ENCODE results near the gene MELTF. TPM values are rescaled to one million over a fixed set of nuclear protein-coding genes. Genes with fewer than 3 reads are reported as not detected.
A peak's percentile ranks its signal among the peaks of the same experiment; 100 is the strongest.

MELTF gene
- total and polyA plus RNA-seq, 9 of the 15 experiments (the other 6 are each of a cell fraction or from before 2014, with no cell fraction given) = 0.35 to 10.5 (median 4.5) TPM

DNA sequence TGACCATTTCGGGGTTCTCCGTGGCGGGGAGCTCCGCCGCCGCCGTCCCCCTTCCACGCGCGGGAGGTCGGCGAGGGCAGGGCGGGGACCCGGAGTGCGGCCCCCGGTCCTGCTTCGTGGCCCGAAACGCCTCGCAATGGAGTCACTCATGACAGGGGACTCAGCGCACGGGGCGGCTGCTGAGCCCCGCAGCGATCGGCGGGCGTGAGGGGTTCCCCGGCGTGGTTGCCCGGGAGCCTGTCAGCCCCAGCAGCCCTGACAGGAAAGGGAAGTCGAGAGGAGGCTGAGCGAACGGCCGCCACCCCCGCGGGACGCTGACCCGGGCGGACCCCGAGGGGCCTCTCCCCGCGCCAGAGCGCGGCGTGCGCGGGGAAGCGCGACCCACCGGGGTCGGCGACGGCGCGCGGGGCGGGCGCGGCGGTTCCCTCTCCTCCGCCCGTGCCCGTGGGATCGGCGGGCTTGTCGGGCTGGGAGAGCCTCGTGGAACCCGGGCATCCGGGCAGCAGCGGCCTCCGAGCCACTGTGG is 60.4 kb downstream of the MELTF start (continued):
- TF ChIP-seq GABPB1 (CRISPR knock-in tag; IDR thresholded peaks at IDR 0.05) = peak; percentile 51; the same call in 1 of the 2 replicates
- TF ChIP-seq, protein P1, sequence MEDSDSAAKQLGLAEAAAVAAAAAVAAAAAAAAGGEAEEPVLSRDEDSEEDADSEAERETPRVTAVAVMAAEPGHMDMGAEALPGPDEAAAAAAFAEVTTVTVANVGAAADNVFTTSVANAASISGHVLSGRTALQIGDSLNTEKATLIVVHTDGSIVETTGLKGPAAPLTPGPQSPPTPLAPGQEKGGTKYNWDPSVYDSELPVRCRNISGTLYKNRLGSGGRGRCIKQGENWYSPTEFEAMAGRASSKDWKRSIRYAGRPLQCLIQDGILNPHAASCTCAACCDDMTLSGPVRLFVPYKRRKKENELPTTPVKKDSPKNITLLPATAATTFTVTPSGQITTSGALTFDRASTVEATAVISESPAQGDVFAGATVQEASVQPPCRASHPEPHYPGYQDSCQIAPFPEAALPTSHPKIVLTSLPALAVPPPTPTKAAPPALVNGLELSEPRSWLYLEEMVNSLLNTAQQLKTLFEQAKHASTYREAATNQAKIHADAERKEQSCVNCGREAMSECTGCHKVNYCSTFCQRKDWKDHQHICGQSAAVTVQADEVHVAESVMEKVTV (CRISPR knock-in tag; IDR thresholded peaks at IDR 0.05) = 0 out of 2 replicates have a peak, but pooled peaks have one; percentile 7
- TF ChIP-seq NFXL1 (CRISPR knock-in tag; IDR thresholded peaks at IDR 0.05) = no peak; the same call in 1 of the 2 replicates
- TF ChIP-seq, protein P2, sequence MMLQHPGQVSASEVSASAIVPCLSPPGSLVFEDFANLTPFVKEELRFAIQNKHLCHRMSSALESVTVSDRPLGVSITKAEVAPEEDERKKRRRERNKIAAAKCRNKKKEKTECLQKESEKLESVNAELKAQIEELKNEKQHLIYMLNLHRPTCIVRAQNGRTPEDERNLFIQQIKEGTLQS (IDR thresholded peaks at IDR 0.05) = no peak
- TF ChIP-seq, protein P2 (CRISPR knock-in tag; conservative IDR thresholded peaks at IDR 0.05) = no peak
- peak; percentile 52; the same call in 1 of the 2 replicates for TF ChIP-seq ZSCAN32 (CRISPR knock-in tag; IDR thresholded peaks at IDR 0.05)
- no peak for TF ChIP-seq MXI1 (IDR thresholded peaks at IDR 0.05; ENCODE audit: low read depth, low read length)
- TF ChIP-seq CTBP1 (IDR thresholded peaks at IDR 0.05; ENCODE audit: borderline replicate concordance) = no peak
- no peak for TF ChIP-seq ZNF699 (CRISPR knock-in tag; IDR thresholded peaks at IDR 0.05; ENCODE audit: insufficient replicate concordance)
- TF ChIP-seq ZNF764 (CRISPR knock-in tag; IDR thresholded peaks at IDR 0.05; ENCODE audit: low read depth) = no peak
- TF ChIP-seq, protein P3, sequence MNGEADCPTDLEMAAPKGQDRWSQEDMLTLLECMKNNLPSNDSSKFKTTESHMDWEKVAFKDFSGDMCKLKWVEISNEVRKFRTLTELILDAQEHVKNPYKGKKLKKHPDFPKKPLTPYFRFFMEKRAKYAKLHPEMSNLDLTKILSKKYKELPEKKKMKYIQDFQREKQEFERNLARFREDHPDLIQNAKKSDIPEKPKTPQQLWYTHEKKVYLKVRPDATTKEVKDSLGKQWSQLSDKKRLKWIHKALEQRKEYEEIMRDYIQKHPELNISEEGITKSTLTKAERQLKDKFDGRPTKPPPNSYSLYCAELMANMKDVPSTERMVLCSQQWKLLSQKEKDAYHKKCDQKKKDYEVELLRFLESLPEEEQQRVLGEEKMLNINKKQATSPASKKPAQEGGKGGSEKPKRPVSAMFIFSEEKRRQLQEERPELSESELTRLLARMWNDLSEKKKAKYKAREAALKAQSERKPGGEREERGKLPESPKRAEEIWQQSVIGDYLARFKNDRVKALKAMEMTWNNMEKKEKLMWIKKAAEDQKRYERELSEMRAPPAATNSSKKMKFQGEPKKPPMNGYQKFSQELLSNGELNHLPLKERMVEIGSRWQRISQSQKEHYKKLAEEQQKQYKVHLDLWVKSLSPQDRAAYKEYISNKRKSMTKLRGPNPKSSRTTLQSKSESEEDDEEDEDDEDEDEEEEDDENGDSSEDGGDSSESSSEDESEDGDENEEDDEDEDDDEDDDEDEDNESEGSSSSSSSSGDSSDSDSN (IDR thresholded peaks at IDR 0.05; ENCODE audit: borderline replicate concordance in 1 of 2, low read depth in 2 of 2, low read length in 2 of 2) = no peak
- TF ChIP-seq ZNF431 (CRISPR knock-in tag; IDR thresholded peaks at IDR 0.05) = peak; percentile 27; the same call in 1 of the 2 replicates
- no peak for TF ChIP-seq ZNF507 (tag; conservative IDR thresholded peaks at IDR 0.05)
- no peak for TF ChIP-seq YBX1 (IDR thresholded peaks at IDR 0.05)
- TF ChIP-seq, protein P4, sequence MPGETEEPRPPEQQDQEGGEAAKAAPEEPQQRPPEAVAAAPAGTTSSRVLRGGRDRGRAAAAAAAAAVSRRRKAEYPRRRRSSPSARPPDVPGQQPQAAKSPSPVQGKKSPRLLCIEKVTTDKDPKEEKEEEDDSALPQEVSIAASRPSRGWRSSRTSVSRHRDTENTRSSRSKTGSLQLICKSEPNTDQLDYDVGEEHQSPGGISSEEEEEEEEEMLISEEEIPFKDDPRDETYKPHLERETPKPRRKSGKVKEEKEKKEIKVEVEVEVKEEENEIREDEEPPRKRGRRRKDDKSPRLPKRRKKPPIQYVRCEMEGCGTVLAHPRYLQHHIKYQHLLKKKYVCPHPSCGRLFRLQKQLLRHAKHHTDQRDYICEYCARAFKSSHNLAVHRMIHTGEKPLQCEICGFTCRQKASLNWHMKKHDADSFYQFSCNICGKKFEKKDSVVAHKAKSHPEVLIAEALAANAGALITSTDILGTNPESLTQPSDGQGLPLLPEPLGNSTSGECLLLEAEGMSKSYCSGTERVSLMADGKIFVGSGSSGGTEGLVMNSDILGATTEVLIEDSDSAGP (CRISPR knock-in tag; IDR thresholded peaks at IDR 0.05) = no peak
- TF ChIP-seq SREBF1 (IDR thresholded peaks at IDR 0.05; ENCODE audit: borderline replicate concordance, low read depth, low read length) = no peak
- TF ChIP-seq, protein P5, sequence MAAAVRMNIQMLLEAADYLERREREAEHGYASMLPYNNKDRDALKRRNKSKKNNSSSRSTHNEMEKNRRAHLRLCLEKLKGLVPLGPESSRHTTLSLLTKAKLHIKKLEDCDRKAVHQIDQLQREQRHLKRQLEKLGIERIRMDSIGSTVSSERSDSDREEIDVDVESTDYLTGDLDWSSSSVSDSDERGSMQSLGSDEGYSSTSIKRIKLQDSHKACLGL (CRISPR knock-in tag; IDR thresholded peaks at IDR 0.05; ENCODE audit: borderline replicate concordance, poor library complexity, severe bottlenecking) = peak; percentile 26
- no peak for TF ChIP-seq KDM1A (IDR thresholded peaks at IDR 0.05)
- TF ChIP-seq, protein P6, sequence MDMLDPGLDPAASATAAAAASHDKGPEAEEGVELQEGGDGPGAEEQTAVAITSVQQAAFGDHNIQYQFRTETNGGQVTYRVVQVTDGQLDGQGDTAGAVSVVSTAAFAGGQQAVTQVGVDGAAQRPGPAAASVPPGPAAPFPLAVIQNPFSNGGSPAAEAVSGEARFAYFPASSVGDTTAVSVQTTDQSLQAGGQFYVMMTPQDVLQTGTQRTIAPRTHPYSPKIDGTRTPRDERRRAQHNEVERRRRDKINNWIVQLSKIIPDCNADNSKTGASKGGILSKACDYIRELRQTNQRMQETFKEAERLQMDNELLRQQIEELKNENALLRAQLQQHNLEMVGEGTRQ (CRISPR knock-in tag; IDR thresholded peaks at IDR 0.05) = no peak

Data from K562 (cell line).